Upper lobe of right lung (tissue), 1 donor: Measurements from ENCODE around the gene RPL15. TPM values are rescaled to one million over a fixed set of nuclear protein-coding genes. Genes with fewer than 3 reads are reported as not detected.
"Not testable (repeated sequence)": the region's sequence is repeated elsewhere in the genome, so short reads cannot be mapped to it uniquely, and the experiment has no call there.

ENCODE experiments used
- ATAC-seq: fragments of 200-7000 bp; cut with Tn5 transposase; one replicate; pipeline ENCODE4 v1.9.1; 2020; ENCODE audit warnings: mild to moderate bottlenecking, moderate library complexity
- DNase-seq: peaks from one replicate; pipeline ENCODE4 v3.0.0-alpha.2; 2020
- H3K27ac ChIP-seq: fragments of 200-600 bp; one replicate; pipeline ENCODE4 v1.8.0; 2022
- H3K27me3 ChIP-seq: fragments of 200-600 bp; one replicate; pipeline ENCODE4 v1.8.0; 2022; ENCODE audit warnings: mild to moderate bottlenecking
- H3K36me3 ChIP-seq: fragments of 200-600 bp; one replicate; pipeline ENCODE4 v1.8.0; 2022
- H3K4me1 ChIP-seq: fragments of 200-600 bp; one replicate; pipeline ENCODE4 v1.8.0; 2022
- H3K4me3 ChIP-seq: fragments of 200-600 bp; one replicate; pipeline ENCODE4 v1.8.0; 2022; ENCODE audit warnings: mild to moderate bottlenecking
- H3K9me3 ChIP-seq: fragments of 200-600 bp; one replicate; pipeline ENCODE4 v1.8.0; 2022
- CTCF ChIP-seq: fragments of 200-600 bp; IDR thresholded peaks from one replicate; pipeline ENCODE4 v1.8.0; 2022; ENCODE audit warnings: antibody characterized with exemption
- intact Hi-C: fragments of 100-400 bp; cut with DNase I; formaldehyde crosslinking; loops from one replicate; pipeline ENCODE4 v1.11.0; 2022
- total RNA-seq: library from RNA; stranded (reverse); fragmentation: NEBNext Ultra II Directional; extraction: Animal tissue kit (Norgen Biotek cat#: 25700); gene quantifications from one replicate; pipeline ENCODE4 v1.2.1, GENCODE V29; 2021
- donor health status: DM: no; HTN: yes; CAD: no; lungs with severe emphysema.

The RPL15 gene
- total RNA-seq, 1 donor from 2014 or later = 1,404 TPM

- peak; percentile 87 for ATAC-seq
- DNase-seq = no peak
- Histone ChIP-seq H3K36me3 (no peaks in the 10 kb centered on the region), H3K4me1 (peaks cover 32% of the 10 kb centered on the region), H3K4me3 (no peak overlapping the region), H3K9me3 (no peaks in the 10 kb centered on the region), H3K27me3 (no peaks in the 10 kb centered on the region), H3K27ac (no peak overlapping the region)
- intact Hi-C loops = no loop called here
- no peak for TF ChIP-seq CTCF
Observed at GRCh38 chr3:23877329-23877980, 39.5 kb upstream of the RPL15 start.

- ATAC-seq (no peak), DNase-seq (no peak)
- no peaks in the 10 kb centered on the region for H3K36me3 ChIP-seq
- H3K9me3 ChIP-seq = no peaks in the 10 kb centered on the region
- no peak overlapping the region for H3K4me3 ChIP-seq
- intact Hi-C loops = no loop called here
- no peak overlapping the region for H3K27ac ChIP-seq
- H3K27me3 ChIP-seq = no peaks in the 10 kb centered on the region
- peaks cover 32% of the 10 kb centered on the region for H3K4me1 ChIP-seq
- no peak for TF ChIP-seq CTCF
Observed at GRCh38 chr3:23879485-23879884, 37.4 kb upstream of the RPL15 start.

GRCh38 chr3:23880703-23881339, 36.1 kb upstream of the RPL15 start:
- Histone ChIP-seq H3K9me3 (no peaks in the 10 kb centered on the region), H3K27ac (no peak overlapping the region), H3K27me3 (no peaks in the 10 kb centered on the region), H3K4me1 (peaks cover 24% of the 10 kb centered on the region), H3K36me3 (no peaks in the 10 kb centered on the region), H3K4me3 (no peak overlapping the region)
- TF ChIP-seq CTCF = no peak
- DNase-seq (no peak), ATAC-seq (no peak)
- intact Hi-C loops = no loop called here

GRCh38 chr3:23881993-23882392, 34.9 kb upstream of the RPL15 start:
- ATAC-seq, H3K27me3 ChIP-seq, H3K4me3 ChIP-seq, DNase-seq, H3K9me3 ChIP-seq, H3K27ac ChIP-seq, H3K36me3 ChIP-seq, intact Hi-C loops: not testable (repeated sequence)
- peaks cover 19% of the 10 kb centered on the region for H3K4me1 ChIP-seq

- no peak overlapping the region for H3K4me3 ChIP-seq
- DNase-seq (peak; percentile 62), ATAC-seq (peak; percentile 23)
- no peaks in the 10 kb centered on the region for H3K27me3 ChIP-seq
- peaks cover 14% of the 10 kb centered on the region for H3K4me1 ChIP-seq
- intact Hi-C loops = no loop called here
- TF ChIP-seq CTCF = no peak
- H3K27ac ChIP-seq = no peak overlapping the region
- no peaks in the 10 kb centered on the region for H3K9me3 ChIP-seq
- H3K36me3 ChIP-seq = no peaks in the 10 kb centered on the region
Observed at GRCh38 chr3:23882487-23882918, 34.4 kb upstream of the RPL15 start.

- peak; percentile 15 for TF ChIP-seq CTCF
- ATAC-seq = peak; percentile 12
- Histone ChIP-seq H3K4me3 (no peak overlapping the region), H3K36me3 (peaks cover 2% of the 10 kb centered on the region), H3K27me3 (no peaks in the 10 kb centered on the region), H3K9me3 (no peaks in the 10 kb centered on the region), H3K27ac (no peak overlapping the region), H3K4me1 (peaks cover 8% of the 10 kb centered on the region)
- no peak for DNase-seq
- intact Hi-C loops = no loop called here
Observed at GRCh38 chr3:23884481-23884880, 32.5 kb upstream of the RPL15 start.
